ENCODE measurements around the gene TESK2.

- TF ChIP-seq EZH2 (IDR thresholded peaks at IDR 0.05; ENCODE audit: insufficient read depth, poor library complexity, severe bottlenecking) (no peak), EZH2phosphoT487 (IDR thresholded peaks at IDR 0.05; ENCODE audit: insufficient read depth, low read depth) (no peak)
These were observed 2.1 kb downstream of the TESK2 start for GRCh38 chr1:45488666-45489377.

Data from GM23248 (cell line).